Measurements from ENCODE around the gene PSMD1.
A peak's percentile ranks its signal among the peaks of the same experiment; 100 is the strongest.
"Not testable (repeated sequence)": the region's sequence is repeated elsewhere in the genome, so short reads cannot be mapped to it uniquely, and the experiment has no call there.

PSMD1 gene

GRCh38 chr2:231058761-231059550, 2.3 kb downstream of the PSMD1 start:
- DNase-seq: no peak

- DNase-seq: no peak
Measured at GRCh38 chr2:231059756-231060155, 3.1 kb downstream of the PSMD1 start.

GRCh38 chr2:231062776-231063175, 6.1 kb downstream of the PSMD1 start:
- DNase-seq: no peak

GRCh38 chr2:231063347-231063746, 6.7 kb downstream of the PSMD1 start:
- no peak for DNase-seq

- no peak for DNase-seq
Measured at GRCh38 chr2:231065966-231066365, 9.3 kb downstream of the PSMD1 start.

- not testable (repeated sequence) for DNase-seq
Measured at GRCh38 chr2:231067531-231067930, 10.9 kb downstream of the PSMD1 start.

- DNase-seq: no peak
Measured at GRCh38 chr2:231068525-231069222, 12.0 kb downstream of the PSMD1 start.

GRCh38 chr2:231069379-231070054, 12.8 kb downstream of the PSMD1 start:
- no peak for DNase-seq

GRCh38 chr2:231084565-231084964, 27.9 kb downstream of the PSMD1 start:
- no peak for DNase-seq

GRCh38 chr2:231088754-231089153, 32.1 kb downstream of the PSMD1 start:
- DNase-seq: no peak

GRCh38 chr2:231093933-231094332, 37.3 kb downstream of the PSMD1 start:
- DNase-seq: no peak

GRCh38 chr2:231094736-231095346, 38.2 kb downstream of the PSMD1 start:
- no peak for DNase-seq

GRCh38 chr2:231099918-231100317, 43.3 kb downstream of the PSMD1 start:
- no peak for DNase-seq

- not testable (repeated sequence) for DNase-seq
Measured at GRCh38 chr2:231100321-231100720, 43.7 kb downstream of the PSMD1 start.

GRCh38 chr2:231100990-231101389, 44.3 kb downstream of the PSMD1 start:
- no peak for DNase-seq

GRCh38 chr2:231102772-231103171, 46.1 kb downstream of the PSMD1 start:
- DNase-seq: no peak

- DNase-seq: peak; percentile 16 to 37
Measured at GRCh38 chr2:231104115-231104713, 47.5 kb downstream of the PSMD1 start.

- no peak for DNase-seq
Measured at GRCh38 chr2:231110551-231110950, 53.9 kb downstream of the PSMD1 start.

GRCh38 chr2:231111987-231112386, 55.3 kb downstream of the PSMD1 start:
- DNase-seq: no peak

GRCh38 chr2:231113489-231113888, 56.8 kb downstream of the PSMD1 start:
- no peak for DNase-seq

- DNase-seq: no peak
Measured at GRCh38 chr2:231115651-231116050, 59.0 kb downstream of the PSMD1 start.

- no peak for DNase-seq
Measured at GRCh38 chr2:231117148-231117547, 60.5 kb downstream of the PSMD1 start.

All from NCI-H446 (cell line).